GM19372 (cell line): ENCODE measurements around the gene KRTAP10-3.

Source experiments
- ATAC-seq: cut with Tn5 transposase; IDR thresholded peaks from one replicate; pipeline ENCODE4 v1.9.1; 2021; ENCODE audit warnings: mild to moderate bottlenecking, low read depth, moderate library complexity; ENCODE audit not compliant: unreplicated experiment

The KRTAP10-3 gene

GRCh38 chr21:44508711-44509445 lies 49.7 kb downstream of the KRTAP10-3 start:
- no peak for ATAC-seq

GRCh38 chr21:44508426-44508710 lies 50.2 kb downstream of the KRTAP10-3 start:
- ATAC-seq = no peak
